HG03469 (cell line): Measurements from ENCODE around the gene OPA3.
"Not testable (repeated sequence)": the region's sequence is repeated elsewhere in the genome, so short reads cannot be mapped to it uniquely, and the experiment has no call there.

Experiments
- ATAC-seq: cut with Tn5 transposase; IDR thresholded peaks from one replicate; pipeline ENCODE4 v1.9.1; 2021; ENCODE audit warnings: mild to moderate bottlenecking, moderate library complexity, moderate number of reproducible peaks; ENCODE audit not compliant: unreplicated experiment

OPA3 gene

GRCh38 chr19:45523642-45524256 lies 60.9 kb downstream of the OPA3 start:
- no peak for ATAC-seq

GRCh38 chr19:45522010-45522941 lies 62.3 kb downstream of the OPA3 start:
- ATAC-seq, result no peak

- ATAC-seq, result no peak
These were observed 66.2 kb downstream of the OPA3 start for GRCh38 chr19:45518469-45518826.

- ATAC-seq, result no peak
These were observed 66.7 kb downstream of the OPA3 start for GRCh38 chr19:45517641-45518468.

GRCh38 chr19:45517238-45517637 lies 67.4 kb downstream of the OPA3 start:
- ATAC-seq, result no peak

- no peak for ATAC-seq
These were observed 68.7 kb downstream of the OPA3 start for GRCh38 chr19:45515807-45516401.

GRCh38 chr19:45515081-45515624 lies 69.4 kb downstream of the OPA3 start:
- no peak for ATAC-seq

- ATAC-seq, result no peak
These were observed 70.1 kb downstream of the OPA3 start for GRCh38 chr19:45514376-45515051.

- ATAC-seq, result no peak
These were observed 71.6 kb downstream of the OPA3 start for GRCh38 chr19:45512881-45513483.

GRCh38 chr19:45511074-45511473 lies 73.5 kb downstream of the OPA3 start:
- no peak for ATAC-seq

GRCh38 chr19:45510352-45510751 lies 74.2 kb downstream of the OPA3 start:
- ATAC-seq, result not testable (repeated sequence)

- no peak for ATAC-seq
These were observed 74.9 kb downstream of the OPA3 start for GRCh38 chr19:45509692-45510015.

GRCh38 chr19:45508861-45509691 lies 75.5 kb downstream of the OPA3 start:
- no peak for ATAC-seq

- no peak for ATAC-seq
These were observed 76.2 kb downstream of the OPA3 start for GRCh38 chr19:45508417-45508860.

- no peak for ATAC-seq
These were observed 76.7 kb downstream of the OPA3 start for GRCh38 chr19:45507872-45508416.

- ATAC-seq, result peak; percentile 32
These were observed 77.4 kb downstream of the OPA3 start, which contains the start of gene VASP for GRCh38 chr19:45506989-45507871. TSS of gene VASP (plus strand) at chr19:45507479. CDS start at chr19:45507772, 293 bp downstream.

- peak; percentile 40 for ATAC-seq
These were observed 78.2 kb downstream of the OPA3 start for GRCh38 chr19:45506246-45506988.
